HL-60 (cell line): ENCODE data around the gene ANK3.
"Not testable (repeated sequence)": the region's sequence is repeated elsewhere in the genome, so short reads cannot be mapped to it uniquely, and the experiment has no call there.

Experiments used
- DNase-seq, 2 experiments: peaks; one replicate each; pipeline ENCODE4 v3.0.0-alpha.2; 2010 to 2020; ENCODE audit warnings: low read depth in 1 of 2, low spot score in 1 of 2
- H3K27ac ChIP-seq: fragments of 250-450 bp; sonication (Bioruptor Pico); replicated peaks from 2 replicates; pipeline ENCODE4 v1.5.1; 2020; ENCODE audit warnings: mild to moderate bottlenecking, moderate library complexity
- H3K27me3 ChIP-seq: fragments of 250-450 bp; sonication (Bioruptor Pico); 2 replicates; pipeline ENCODE4 v1.5.1; 2021; ENCODE audit warnings: mild to moderate bottlenecking, moderate library complexity; ENCODE audit not compliant: insufficient read depth, poor library complexity, severe bottlenecking
- H3K4me3 ChIP-seq: replicated peaks from 2 replicates; pipeline ENCODE4 v1.5.1; 2011; ENCODE audit warnings: mild to moderate bottlenecking, control low read depth, low read length; ENCODE audit not compliant: insufficient read depth
- GABPA ChIP-seq: IDR thresholded peaks from 2 replicates; pipeline ENCODE4 v1.6.1; 2012; ENCODE audit warnings: low read depth
- POLR2AphosphoS5 ChIP-seq: IDR thresholded peaks from 2 replicates; pipeline ENCODE4 v1.6.1; 2012; ENCODE audit warnings: low read depth
- SPI1 ChIP-seq: IDR thresholded peaks from 2 replicates; pipeline ENCODE4 v1.6.1; 2012; ENCODE audit warnings: low read depth, mild to moderate bottlenecking, borderline replicate concordance
- TF ChIP-seq, protein P1 (sequence below): IDR thresholded peaks from one replicate; pipeline ENCODE4 v1.5.1; 2011; ENCODE audit warnings: low read length, control low read depth, inconsistent platforms; ENCODE audit not compliant: insufficient read depth
- TF ChIP-seq, protein P2 (sequence below): IDR thresholded peaks from 2 replicates; pipeline ENCODE4 v1.6.1; 2012; ENCODE audit warnings: low read depth; ENCODE audit not compliant: insufficient replicate concordance

Gene ANK3

DNA sequence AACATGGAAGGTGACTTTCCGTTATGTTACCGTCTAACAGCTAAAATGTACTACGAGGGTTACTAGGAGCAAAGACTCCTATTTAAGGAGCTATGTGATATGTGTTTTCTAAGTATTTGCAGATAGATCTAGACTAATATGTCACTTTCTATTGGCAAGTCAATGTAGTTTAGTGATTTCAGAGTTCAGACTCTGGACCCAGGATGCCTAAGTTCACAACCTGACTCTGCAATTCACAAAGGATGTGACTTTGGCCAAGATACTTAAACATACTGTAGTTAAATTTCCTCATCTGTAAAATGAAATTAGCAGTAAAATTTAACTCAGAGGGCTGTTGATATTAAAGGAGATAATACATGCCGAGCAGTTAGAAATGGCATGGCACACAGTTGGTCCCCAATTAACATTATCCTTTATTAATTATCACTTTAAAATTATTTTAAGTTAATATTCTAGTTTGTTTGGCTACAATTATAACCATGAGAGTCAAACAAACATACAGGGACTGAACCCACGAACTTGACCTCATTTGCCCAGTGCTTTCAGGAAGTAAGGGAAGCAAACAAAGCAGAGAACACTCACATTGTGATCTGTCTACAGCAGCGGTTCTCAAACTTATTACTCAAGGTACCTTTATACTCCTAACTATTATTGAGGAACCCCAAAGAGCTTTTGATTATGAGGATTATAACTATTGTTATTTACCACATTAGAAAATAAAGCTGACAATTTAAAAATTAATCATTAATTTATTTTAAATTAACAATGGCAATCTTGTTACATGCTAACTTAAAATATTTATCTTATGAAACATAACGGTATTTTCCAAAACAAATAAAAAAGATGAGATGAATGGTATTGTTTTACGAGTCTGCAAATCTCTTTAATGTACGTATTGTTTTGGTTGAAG is 94.4 kb downstream of the ANK3 start:
- no peak for TF ChIP-seq POLR2AphosphoS5
- Histone ChIP-seq H3K27me3 (no peaks in the 10 kb centered on the region), H3K4me3 (no peak overlapping the region), H3K27ac (no peak overlapping the region)
- no peak for DNase-seq

GRCh38 chr10:60293581-60294175 is 96.0 kb downstream of the ANK3 start:
- TF ChIP-seq GABPA (no peak), POLR2AphosphoS5 (no peak), SPI1 (no peak)
- TF ChIP-seq, protein P1, sequence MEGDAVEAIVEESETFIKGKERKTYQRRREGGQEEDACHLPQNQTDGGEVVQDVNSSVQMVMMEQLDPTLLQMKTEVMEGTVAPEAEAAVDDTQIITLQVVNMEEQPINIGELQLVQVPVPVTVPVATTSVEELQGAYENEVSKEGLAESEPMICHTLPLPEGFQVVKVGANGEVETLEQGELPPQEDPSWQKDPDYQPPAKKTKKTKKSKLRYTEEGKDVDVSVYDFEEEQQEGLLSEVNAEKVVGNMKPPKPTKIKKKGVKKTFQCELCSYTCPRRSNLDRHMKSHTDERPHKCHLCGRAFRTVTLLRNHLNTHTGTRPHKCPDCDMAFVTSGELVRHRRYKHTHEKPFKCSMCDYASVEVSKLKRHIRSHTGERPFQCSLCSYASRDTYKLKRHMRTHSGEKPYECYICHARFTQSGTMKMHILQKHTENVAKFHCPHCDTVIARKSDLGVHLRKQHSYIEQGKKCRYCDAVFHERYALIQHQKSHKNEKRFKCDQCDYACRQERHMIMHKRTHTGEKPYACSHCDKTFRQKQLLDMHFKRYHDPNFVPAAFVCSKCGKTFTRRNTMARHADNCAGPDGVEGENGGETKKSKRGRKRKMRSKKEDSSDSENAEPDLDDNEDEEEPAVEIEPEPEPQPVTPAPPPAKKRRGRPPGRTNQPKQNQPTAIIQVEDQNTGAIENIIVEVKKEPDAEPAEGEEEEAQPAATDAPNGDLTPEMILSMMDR, result no peak
- TF ChIP-seq, protein P2, sequence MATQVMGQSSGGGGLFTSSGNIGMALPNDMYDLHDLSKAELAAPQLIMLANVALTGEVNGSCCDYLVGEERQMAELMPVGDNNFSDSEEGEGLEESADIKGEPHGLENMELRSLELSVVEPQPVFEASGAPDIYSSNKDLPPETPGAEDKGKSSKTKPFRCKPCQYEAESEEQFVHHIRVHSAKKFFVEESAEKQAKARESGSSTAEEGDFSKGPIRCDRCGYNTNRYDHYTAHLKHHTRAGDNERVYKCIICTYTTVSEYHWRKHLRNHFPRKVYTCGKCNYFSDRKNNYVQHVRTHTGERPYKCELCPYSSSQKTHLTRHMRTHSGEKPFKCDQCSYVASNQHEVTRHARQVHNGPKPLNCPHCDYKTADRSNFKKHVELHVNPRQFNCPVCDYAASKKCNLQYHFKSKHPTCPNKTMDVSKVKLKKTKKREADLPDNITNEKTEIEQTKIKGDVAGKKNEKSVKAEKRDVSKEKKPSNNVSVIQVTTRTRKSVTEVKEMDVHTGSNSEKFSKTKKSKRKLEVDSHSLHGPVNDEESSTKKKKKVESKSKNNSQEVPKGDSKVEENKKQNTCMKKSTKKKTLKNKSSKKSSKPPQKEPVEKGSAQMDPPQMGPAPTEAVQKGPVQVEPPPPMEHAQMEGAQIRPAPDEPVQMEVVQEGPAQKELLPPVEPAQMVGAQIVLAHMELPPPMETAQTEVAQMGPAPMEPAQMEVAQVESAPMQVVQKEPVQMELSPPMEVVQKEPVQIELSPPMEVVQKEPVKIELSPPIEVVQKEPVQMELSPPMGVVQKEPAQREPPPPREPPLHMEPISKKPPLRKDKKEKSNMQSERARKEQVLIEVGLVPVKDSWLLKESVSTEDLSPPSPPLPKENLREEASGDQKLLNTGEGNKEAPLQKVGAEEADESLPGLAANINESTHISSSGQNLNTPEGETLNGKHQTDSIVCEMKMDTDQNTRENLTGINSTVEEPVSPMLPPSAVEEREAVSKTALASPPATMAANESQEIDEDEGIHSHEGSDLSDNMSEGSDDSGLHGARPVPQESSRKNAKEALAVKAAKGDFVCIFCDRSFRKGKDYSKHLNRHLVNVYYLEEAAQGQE, result no peak
- DNase-seq, result no peak
- Histone ChIP-seq H3K27ac (no peak overlapping the region), H3K27me3 (no peaks in the 10 kb centered on the region), H3K4me3 (no peak overlapping the region)

GRCh38 chr10:60292998-60293397 is 96.7 kb downstream of the ANK3 start:
- DNase-seq, result no peak
- Histone ChIP-seq H3K27me3 (no peaks in the 10 kb centered on the region), H3K4me3 (no peak overlapping the region), H3K27ac (no peak overlapping the region)
- no peak for TF ChIP-seq GABPA
- TF ChIP-seq, protein P1, result no peak
- TF ChIP-seq SPI1, result no peak
- TF ChIP-seq POLR2AphosphoS5, result no peak
- TF ChIP-seq, protein P2, result no peak

- not testable (repeated sequence) for H3K27me3 ChIP-seq
These were observed 97.1 kb downstream of the ANK3 start for GRCh38 chr10:60292536-60292935.

More at GRCh38 chr10:60292536-60292935, 97.1 kb downstream of the ANK3 start:
- not testable (repeated sequence) for H3K4me3 ChIP-seq, H3K27ac ChIP-seq, DNase-seq
